ENCODE results near the gene LPP.
"Not testable (repeated sequence)": the region's sequence is repeated elsewhere in the genome, so short reads cannot be mapped to it uniquely, and the experiment has no call there.

LPP gene

DNA sequence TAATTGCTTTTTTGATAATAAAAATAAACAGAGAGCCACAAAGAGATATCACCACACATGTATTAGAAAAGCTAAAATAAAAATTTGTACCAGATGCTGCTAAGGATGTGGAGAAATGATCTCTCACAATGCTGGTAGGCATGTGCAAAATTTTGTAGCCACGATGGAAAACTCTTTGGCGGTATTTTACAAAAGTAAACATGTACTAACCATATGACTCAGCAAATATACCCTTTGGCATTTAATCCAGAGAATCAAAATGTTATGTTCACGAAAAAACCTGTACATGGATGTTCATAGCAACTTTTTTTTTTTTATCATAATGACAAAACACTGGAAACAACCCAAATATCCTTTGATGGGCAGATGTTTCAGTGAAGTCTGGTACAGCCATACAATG, 261.2 kb downstream of the LPP start:
- no peak for DNase-seq

GRCh38 chr3:188416041-188416440, 262.1 kb downstream of the LPP start:
- no peak for DNase-seq

DNA sequence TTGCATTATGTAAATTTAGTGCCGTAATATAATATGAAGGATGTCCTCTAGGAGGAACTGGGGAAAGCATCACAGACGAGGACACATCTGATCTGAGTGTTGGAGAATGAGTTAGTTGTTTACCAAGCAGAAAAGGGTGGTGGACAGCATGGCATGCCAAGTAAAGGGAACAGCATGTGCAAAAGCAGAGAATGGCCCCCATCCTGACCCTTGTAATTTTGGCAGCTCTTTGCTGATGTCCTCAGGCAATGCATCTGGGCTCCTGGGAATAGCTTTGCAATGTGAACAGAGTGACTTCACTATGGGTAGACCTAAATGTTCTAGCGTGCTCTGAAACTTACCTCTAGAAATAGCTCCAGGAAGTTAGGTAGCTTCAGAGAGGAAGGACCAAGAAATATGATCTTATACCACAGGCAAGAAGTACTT, 263.3 kb downstream of the LPP start:
- DNase-seq = no peak

GRCh38 chr3:188417766-188418165, 263.8 kb downstream of the LPP start:
- DNase-seq = peak; percentile 77

- no peak for DNase-seq
Observed at GRCh38 chr3:188421151-188421821, 267.3 kb downstream of the LPP start.

DNA sequence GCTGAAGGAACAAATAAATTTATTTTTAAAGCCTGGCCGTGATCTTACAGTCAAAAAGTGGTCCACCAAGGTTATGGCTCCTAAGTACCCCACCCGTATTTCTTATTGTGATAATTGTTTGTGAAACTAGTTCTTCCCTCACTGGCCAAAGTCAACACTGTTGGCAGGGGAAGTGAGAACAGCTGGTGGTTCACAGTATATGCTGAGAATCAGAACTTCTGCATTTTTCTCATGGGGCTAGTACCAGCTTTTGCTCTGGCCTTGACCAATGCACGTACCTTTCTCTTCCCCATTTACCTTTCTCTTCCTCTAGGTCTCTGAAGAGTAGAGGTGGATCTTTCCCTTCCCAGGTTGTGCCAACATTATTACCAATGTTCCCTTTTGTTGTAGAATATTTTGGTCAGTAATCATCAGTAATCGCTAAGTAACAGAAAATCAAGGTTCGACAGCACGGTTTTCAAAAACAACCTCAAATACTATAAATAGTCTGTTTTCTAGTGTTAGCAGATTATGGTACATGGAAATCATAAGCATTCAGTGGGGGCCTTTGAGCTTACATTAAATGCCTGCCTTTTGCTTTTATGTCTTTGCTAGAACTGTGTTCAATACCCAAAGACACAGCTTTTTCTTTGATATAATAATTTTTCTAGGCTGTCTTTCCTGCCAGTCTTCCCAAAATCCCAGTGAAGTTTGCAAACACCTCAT, 268.0 kb downstream of the LPP start:
- peak; percentile 91 for DNase-seq

GRCh38 chr3:188427981-188428380, 274.0 kb downstream of the LPP start:
- DNase-seq = peak; percentile 83

DNA sequence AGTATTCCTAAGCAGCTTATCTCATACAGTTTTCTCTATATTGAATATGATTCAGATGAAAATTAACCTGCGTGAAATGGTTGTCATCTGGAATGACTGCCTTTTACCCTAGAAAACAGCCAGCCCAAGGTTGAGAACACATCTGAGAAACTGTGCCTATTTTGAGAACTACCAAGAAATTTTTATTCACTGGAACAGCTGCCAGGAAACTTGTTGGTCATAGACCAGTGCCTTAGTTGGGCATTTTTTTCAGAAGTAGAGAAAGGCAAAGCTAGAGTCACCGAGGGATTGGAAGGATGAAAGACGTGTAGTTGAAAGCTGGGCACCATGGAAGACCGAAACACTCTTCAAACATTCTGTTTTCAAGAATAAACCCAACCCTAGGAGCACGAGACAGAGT, 277.1 kb downstream of the LPP start:
- DNase-seq = peak; percentile 19

GRCh38 chr3:188431553-188431952, 277.6 kb downstream of the LPP start:
- DNase-seq = peak; percentile 99

GRCh38 chr3:188432802-188433520, 279.0 kb downstream of the LPP start:
- DNase-seq = peak; percentile 94

DNA sequence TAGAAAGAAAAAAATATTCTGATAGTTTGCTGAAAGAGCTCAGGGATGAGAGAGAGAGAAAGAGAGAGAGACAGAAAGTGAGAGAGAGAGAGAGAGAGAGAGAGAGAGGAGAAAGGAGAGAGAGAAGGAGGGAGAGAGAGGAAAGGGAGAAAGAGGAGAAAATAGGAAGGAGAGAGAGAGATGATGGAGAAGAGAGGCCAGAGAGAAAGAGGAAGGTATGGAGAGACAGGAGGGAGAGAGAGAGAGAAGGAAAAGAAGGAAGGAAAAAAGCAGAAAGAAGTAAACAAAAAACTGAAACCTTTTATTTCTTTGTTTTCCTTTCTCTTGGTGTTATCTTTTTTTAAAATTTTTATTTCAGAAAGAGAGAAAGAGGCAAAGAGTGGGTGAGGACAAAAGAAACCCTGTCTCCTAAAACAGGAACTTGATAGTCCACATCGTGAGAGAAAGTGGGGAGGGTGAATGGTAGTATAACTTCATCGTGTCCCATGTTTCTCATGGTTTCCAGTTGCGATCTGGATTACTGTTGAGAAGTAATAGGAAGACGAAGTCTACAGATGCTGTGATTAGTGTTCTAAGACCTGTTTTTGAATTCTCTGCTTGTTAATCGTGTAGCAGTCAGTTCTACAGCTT, 279.7 kb downstream of the LPP start:
- peak; percentile 77 for DNase-seq

DNA sequence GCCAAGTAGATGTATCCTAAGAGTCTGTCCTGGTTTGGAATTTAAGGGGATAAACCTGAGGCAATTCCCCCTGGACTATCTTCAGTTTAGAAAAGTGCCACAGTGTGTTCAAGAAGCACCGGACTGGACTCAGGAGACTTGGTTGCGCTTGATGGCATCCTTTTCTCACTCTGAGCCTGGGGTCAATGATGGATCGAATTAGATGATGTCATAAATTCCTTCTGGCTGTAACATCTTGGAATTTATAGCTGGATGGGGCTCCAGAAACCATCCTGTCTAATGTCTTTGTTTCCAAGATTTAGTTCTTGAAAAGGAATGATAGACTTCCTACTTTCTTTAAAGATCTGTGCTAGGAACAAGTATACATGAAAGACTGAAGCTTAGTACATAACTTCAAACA, 280.6 kb downstream of the LPP start:
- no peak for DNase-seq

GRCh38 chr3:188435266-188435665, 281.3 kb downstream of the LPP start:
- no peak for DNase-seq

DNA sequence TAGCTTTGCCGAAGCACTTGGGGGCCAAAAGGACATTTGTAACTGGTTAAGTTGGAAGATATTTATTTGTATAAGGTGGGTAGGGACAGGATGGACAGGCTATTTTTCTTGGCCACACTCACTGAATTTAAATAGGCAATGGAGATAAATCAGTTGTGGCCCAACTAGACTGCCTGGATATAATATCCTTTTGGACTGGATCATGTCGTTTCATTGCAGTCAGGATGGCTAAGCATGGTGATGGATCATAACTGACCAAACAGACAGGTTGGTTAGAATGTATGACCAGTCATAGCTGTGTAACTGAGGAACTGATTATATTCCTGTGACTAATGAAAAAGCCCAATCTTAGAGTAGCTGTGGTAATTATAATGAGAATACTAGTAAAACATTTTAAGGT, 284.0 kb downstream of the LPP start:
- DNase-seq = peak; percentile 54

DNA sequence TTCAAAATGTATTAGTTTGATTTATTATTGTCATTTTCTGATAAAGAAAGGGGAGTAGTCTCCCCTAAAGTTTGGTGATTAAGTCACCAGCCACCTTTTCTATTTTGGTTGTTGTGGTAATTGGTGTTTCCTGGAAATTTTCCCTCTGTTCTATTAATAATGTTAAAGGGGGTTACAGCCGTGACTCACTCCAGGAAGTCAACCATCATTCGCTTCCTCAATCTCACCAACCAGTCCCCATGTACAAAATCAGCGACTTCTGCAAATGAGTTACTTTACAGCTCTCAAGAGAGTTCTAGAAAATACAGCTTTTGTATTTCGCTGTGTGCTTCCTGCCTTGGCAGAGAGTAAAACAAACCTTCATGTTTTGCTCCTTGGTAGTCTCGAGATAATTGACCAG, 285.1 kb downstream of the LPP start:
- peak; percentile 96 for DNase-seq

GRCh38 chr3:188440340-188440972, 286.5 kb downstream of the LPP start:
- DNase-seq = peak; percentile 51

DNA sequence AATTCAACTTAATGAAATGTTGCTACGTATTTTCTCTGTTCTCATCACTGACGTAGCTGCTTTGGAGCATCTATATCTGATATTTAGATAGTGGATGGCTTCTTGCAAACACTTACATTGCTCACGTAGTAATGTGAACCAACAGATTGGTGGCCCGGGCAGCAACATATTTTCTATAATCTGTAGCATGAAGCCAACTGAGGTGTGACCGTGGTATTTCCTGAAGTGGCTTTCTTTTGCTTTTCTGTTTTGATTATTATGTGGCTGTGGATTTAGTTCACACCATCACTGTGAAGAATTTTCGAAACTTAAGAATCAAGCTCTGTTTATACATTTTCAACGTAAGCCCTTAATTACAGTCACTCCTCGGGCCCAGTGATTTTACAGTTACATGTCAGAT, 288.5 kb downstream of the LPP start:
- DNase-seq = no peak

DNA sequence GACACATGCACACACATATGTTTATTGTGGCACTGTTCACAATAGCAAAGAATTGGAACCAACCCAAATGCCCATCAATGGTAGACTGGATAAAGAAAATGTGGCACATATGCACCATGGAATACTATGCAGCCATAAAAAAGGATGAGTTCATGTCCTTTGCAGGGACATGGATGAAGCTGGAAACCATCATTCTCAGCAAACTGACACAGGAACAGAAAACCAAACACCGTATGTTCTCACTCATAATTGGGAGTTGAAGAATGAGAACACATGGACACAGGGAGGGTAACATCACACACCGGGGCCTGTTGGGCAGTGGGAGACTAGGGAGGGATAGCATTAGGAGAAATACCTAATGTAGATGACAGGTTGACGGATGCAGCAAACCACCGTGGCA, 291.2 kb downstream of the LPP start:
- not testable (repeated sequence) for DNase-seq

- DNase-seq = no peak
Observed at GRCh38 chr3:188446014-188446413, 292.1 kb downstream of the LPP start.

- no peak for DNase-seq
Observed at GRCh38 chr3:188446766-188447165, 292.8 kb downstream of the LPP start.

DNA sequence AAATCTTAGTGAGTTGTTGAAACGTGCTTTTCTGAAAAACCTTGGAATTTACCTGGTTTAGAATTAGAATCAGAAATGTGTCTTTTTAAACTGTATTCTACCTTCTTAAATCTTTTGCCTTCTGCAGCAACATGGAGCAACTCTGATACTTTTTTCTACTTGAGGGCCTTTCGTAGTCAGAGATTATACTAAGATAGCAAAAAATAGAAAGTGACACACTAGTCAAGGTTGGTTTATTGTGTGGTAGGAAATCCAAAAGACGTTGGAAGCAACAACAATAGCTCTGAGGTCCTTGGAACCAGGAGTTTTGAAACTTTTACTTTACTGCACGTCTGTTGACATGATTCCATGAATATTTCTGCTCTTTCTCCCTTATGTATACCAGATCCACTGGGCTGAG, 294.9 kb downstream of the LPP start:
- no peak for DNase-seq

- DNase-seq = no peak
Observed at GRCh38 chr3:188449421-188449820, 295.5 kb downstream of the LPP start.

- no peak for DNase-seq
Observed at GRCh38 chr3:188452158-188452772, 298.3 kb downstream of the LPP start.
